Measurements from ENCODE around the gene JUND. TPM values are rescaled to one million over a fixed set of nuclear protein-coding genes. Genes with fewer than 3 reads are reported as not detected.

The JUND gene
- total RNA-seq, 1 experiment from 2014 or later = 151 TPM

DNA sequence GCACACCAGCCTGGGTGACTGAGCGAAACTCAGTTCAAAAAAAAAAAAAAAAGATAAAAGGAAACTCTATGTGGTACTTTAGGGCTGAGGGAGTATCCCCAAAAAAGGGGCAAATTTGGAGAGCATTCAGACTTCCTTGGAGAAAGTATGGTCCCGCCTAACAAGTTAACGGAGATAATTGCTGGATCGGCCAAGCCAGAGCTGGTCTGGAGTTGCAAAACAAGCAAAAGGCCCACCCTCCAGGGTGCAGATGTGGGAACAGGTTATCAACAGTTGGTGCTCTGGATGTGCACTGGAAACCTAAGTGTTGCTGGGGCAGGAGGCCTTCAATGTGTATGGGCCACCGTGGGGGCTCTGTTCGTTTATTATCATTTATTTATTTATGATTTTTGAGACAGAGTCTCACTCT is 10.0 kb downstream of the JUND start:
- H3F3A ChIP-seq (ENCODE audit: low read length, unreplicated experiment) = no peaks in the 10 kb centered on the region
- no peaks in the 10 kb centered on the region for H3K9me3 ChIP-seq (ENCODE audit: low read length)
- H3K4me1 ChIP-seq (ENCODE audit: insufficient read depth, low read length) = peaks cover 15% of the 10 kb centered on the region
- H2AFZ ChIP-seq (ENCODE audit: low read length) = no peak overlapping the region
- no peak overlapping the region for H3K27ac ChIP-seq (ENCODE audit: low read length)
- intact Hi-C loops (cut with micrococcal nuclease) = loop anchor here (10.0 kb wide), 1 partner anchor 143 kb away; the partner anchor contains the start of gene SSBP4
- ATAC-seq (no peak), DNase-seq (no peak)
- TF ChIP-seq EZH2 (IDR thresholded peaks at IDR 0.05; ENCODE audit: low read length, unreplicated experiment) = no peak
- TF ChIP-seq, protein P1, sequence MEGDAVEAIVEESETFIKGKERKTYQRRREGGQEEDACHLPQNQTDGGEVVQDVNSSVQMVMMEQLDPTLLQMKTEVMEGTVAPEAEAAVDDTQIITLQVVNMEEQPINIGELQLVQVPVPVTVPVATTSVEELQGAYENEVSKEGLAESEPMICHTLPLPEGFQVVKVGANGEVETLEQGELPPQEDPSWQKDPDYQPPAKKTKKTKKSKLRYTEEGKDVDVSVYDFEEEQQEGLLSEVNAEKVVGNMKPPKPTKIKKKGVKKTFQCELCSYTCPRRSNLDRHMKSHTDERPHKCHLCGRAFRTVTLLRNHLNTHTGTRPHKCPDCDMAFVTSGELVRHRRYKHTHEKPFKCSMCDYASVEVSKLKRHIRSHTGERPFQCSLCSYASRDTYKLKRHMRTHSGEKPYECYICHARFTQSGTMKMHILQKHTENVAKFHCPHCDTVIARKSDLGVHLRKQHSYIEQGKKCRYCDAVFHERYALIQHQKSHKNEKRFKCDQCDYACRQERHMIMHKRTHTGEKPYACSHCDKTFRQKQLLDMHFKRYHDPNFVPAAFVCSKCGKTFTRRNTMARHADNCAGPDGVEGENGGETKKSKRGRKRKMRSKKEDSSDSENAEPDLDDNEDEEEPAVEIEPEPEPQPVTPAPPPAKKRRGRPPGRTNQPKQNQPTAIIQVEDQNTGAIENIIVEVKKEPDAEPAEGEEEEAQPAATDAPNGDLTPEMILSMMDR (conservative IDR thresholded peaks at IDR 0.05; ENCODE audit: low read depth, low read length) = no peak
- no peak for TF ChIP-seq EZH2phosphoT487 (IDR thresholded peaks at IDR 0.05; ENCODE audit: borderline replicate concordance, low read length)
- no TSS peak for BruUV-seq (replicated peaks)
- no peaks in the 10 kb centered on the region for H3K9me2 ChIP-seq (replicated peaks; ENCODE audit: low read length)
- H3K36me3 ChIP-seq (ENCODE audit: low read depth, low read length) = no peaks in the 10 kb centered on the region
- no peaks in the 10 kb centered on the region for H4K20me1 ChIP-seq (ENCODE audit: low read length)
- no peak overlapping the region for H3K4me3 ChIP-seq (ENCODE audit: low read length)
- no peak overlapping the region for H3K4me2 ChIP-seq (ENCODE audit: low read length)
- no peaks in the 10 kb centered on the region for H3K79me2 ChIP-seq (ENCODE audit: low read length)
- no peaks in the 10 kb centered on the region for H3K27me3 ChIP-seq (ENCODE audit: low read length)
- ChIA-PET CTCF (interaction anchor here (0.6 kb wide), 1 partner anchor 52 kb away, joined by 4 read pairs; the partner anchor contains the start of gene LSM4), POLR2A (ENCODE audit: unreplicated experiment) (no interaction called here)
- no peak overlapping the region for H3K9ac ChIP-seq (ENCODE audit: low read length)

DNA sequence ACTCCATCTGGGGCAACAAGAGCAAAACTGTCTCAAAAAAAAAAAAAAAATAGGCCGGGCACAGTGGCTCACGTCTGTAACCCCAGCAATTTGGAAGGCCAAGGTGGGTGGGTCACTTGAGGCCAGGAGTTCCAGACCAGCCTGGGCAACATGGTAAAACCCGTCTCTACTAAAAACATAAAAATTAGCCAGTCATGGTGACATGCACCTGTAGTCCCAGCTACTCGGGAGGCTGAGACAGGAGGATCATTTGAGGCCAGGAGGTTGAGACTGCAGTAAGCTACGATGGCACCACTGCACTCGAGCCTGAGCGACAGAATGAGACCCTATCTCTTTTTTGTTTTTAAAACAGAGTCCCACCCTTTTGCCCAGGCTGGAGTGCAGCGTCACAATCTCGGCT is 11.1 kb downstream of the JUND start:
- CTCF ChIA-PET = interaction anchor here (0.7 kb wide), 1 partner anchor 67 kb away, joined by 7 read pairs; no protein-coding TSS in a partner anchor
- POLR2A ChIA-PET (ENCODE audit: unreplicated experiment) = no interaction called here
- BruUV-seq (replicated peaks) = no TSS peak

DNA sequence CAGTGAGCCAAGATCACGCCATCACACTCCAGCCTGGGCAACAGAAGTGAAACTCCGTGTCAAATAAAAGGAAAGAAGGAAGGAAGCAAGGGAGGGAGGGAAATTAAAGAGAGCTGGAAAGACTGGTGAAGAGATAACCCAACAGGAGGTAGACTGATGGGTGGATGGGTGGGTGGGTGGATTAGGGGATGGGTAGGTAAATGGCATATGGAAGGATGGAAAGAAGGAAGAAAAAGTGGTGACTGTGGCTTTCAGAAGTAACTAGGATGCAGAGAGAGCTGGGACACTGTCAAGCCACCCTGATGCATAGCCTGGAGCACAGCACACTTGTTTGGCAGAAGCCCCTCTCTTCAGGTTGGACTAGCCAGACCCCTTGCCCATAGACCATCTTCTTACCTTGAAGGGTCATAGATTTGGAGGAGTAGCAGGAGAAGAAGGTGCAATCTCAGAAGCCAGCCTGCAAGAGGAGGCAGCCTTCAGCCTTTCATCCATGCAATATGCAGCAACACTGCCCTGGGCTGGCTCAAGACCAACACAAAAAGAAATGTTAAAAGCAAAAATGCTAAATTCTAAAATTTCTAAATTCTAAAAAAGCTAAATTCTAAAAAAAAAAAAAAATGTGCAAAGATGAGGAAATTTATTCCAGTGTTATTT is 12.2 kb downstream of the JUND start:
- Histone ChIP-seq H2AFZ (ENCODE audit: low read length) (no peak overlapping the region), H3K79me2 (ENCODE audit: low read length) (no peaks in the 10 kb centered on the region), H3K9ac (ENCODE audit: low read length) (no peak overlapping the region), H3F3A (ENCODE audit: low read length, unreplicated experiment) (no peaks in the 10 kb centered on the region), H3K27me3 (ENCODE audit: low read length) (no peaks in the 10 kb centered on the region), H4K20me1 (ENCODE audit: low read length) (no peaks in the 10 kb centered on the region), H3K36me3 (ENCODE audit: low read depth, low read length) (no peaks in the 10 kb centered on the region), H3K9me3 (ENCODE audit: low read length) (no peaks in the 10 kb centered on the region), H3K4me2 (ENCODE audit: low read length) (no peak overlapping the region), H3K9me2 (replicated peaks; ENCODE audit: low read length) (no peaks in the 10 kb centered on the region), H3K27ac (ENCODE audit: low read length) (no peak overlapping the region), H3K4me1 (ENCODE audit: insufficient read depth, low read length) (peaks cover under 1% of the 10 kb centered on the region; the same call in 1 of the 2 replicates), H3K4me3 (ENCODE audit: low read length) (no peak overlapping the region)
- no peak for TF ChIP-seq EZH2 (IDR thresholded peaks at IDR 0.05; ENCODE audit: low read length, unreplicated experiment)
- TF ChIP-seq, protein P1 (conservative IDR thresholded peaks at IDR 0.05; ENCODE audit: low read depth, low read length) = no peak
- POLR2A ChIA-PET (ENCODE audit: unreplicated experiment) = interaction anchor here (1.1 kb wide), 1 partner anchor 12 kb away, joined by 19 read pairs; the partner anchor contains the start of gene JUND
- CTCF ChIA-PET = interaction anchor here (0.7 to 1.0 kb wide), 3 partner anchors 11 to 18 kb away, joined by 7 to 17 read pairs (median 15); no protein-coding TSS in a partner anchor
- no TSS peak for BruUV-seq (replicated peaks)
- DNase-seq (no peak), ATAC-seq (no peak)
- intact Hi-C loops (cut with micrococcal nuclease) = no loop called here

More for the DNA sequence above, 11.1 kb downstream of the JUND start:
- Histone ChIP-seq H4K20me1 (ENCODE audit: low read length) (no peaks in the 10 kb centered on the region), H3K27me3 (ENCODE audit: low read length) (no peaks in the 10 kb centered on the region), H3K4me3 (ENCODE audit: low read length) (no peak overlapping the region), H3F3A (ENCODE audit: low read length, unreplicated experiment) (no peaks in the 10 kb centered on the region), H3K79me2 (ENCODE audit: low read length) (no peaks in the 10 kb centered on the region), H3K27ac (ENCODE audit: low read length) (no peak overlapping the region), H3K4me1 (ENCODE audit: insufficient read depth, low read length) (peaks cover 11% of the 10 kb centered on the region), H3K9me2 (replicated peaks; ENCODE audit: low read length) (no peaks in the 10 kb centered on the region), H3K9me3 (ENCODE audit: low read length) (no peaks in the 10 kb centered on the region), H3K36me3 (ENCODE audit: low read depth, low read length) (no peaks in the 10 kb centered on the region), H3K4me2 (ENCODE audit: low read length) (no peak overlapping the region), H3K9ac (ENCODE audit: low read length) (no peak overlapping the region), H2AFZ (ENCODE audit: low read length) (no peak overlapping the region)
- TF ChIP-seq EZH2phosphoT487 (IDR thresholded peaks at IDR 0.05; ENCODE audit: borderline replicate concordance, low read length) (no peak), EZH2 (IDR thresholded peaks at IDR 0.05; ENCODE audit: low read length, unreplicated experiment) (no peak)
- intact Hi-C loops (cut with micrococcal nuclease) = loop anchor here (10.0 kb wide), 1 partner anchor 144 kb away; the partner anchor contains the start of gene SSBP4
- no peak for DNase-seq
- no peak for ATAC-seq

Data from PC-3 (cell line).